Skin epidermis (tissue), 12 donors: ENCODE data around the gene CTXN1.
"Not testable (repeated sequence)": the region's sequence is repeated elsewhere in the genome, so short reads cannot be mapped to it uniquely, and the experiment has no call there.

Source experiments
- H3K27ac ChIP-seq, 21 experiments: fragments of 200-600 bp; sonication (generic) in 11 of 21; one replicate each; pipeline ENCODE4 v1.5.0; 2020; ENCODE audit warnings: mild to moderate bottlenecking in 3 of 21, inconsistent platforms in 2 of 21, moderate library complexity in 2 of 21
- H3K4me3 ChIP-seq, 7 experiments: fragments of 200-600 bp; sonication (generic) in 2 of 7; one replicate each; pipeline ENCODE4 v1.5.0; 2020; ENCODE audit warnings: inconsistent platforms in 2 of 7, mild to moderate bottlenecking in 2 of 7, moderate library complexity in 1 of 7

The CTXN1 gene

GRCh38 chr19:7905859-7906258, 20.1 kb downstream of the CTXN1 start:
- Histone ChIP-seq H3K27ac (no peak overlapping the region), H3K4me3 (no peak overlapping the region)

GRCh38 chr19:7905268-7905667, 20.7 kb downstream of the CTXN1 start:
- H3K4me3 ChIP-seq, result peak overlapping the region in 2 of 7 experiments; percentile 88 to 91
- peak overlapping the region in 1 of 21 experiments; percentile 90 for H3K27ac ChIP-seq

GRCh38 chr19:7904074-7905020, 21.6 kb downstream of the CTXN1 start:
- Histone ChIP-seq H3K27ac (peak overlapping the region; percentile 28 to 95 (median 89)), H3K4me3 (peak overlapping the region; percentile 61 to 91 (median 83))

DNA sequence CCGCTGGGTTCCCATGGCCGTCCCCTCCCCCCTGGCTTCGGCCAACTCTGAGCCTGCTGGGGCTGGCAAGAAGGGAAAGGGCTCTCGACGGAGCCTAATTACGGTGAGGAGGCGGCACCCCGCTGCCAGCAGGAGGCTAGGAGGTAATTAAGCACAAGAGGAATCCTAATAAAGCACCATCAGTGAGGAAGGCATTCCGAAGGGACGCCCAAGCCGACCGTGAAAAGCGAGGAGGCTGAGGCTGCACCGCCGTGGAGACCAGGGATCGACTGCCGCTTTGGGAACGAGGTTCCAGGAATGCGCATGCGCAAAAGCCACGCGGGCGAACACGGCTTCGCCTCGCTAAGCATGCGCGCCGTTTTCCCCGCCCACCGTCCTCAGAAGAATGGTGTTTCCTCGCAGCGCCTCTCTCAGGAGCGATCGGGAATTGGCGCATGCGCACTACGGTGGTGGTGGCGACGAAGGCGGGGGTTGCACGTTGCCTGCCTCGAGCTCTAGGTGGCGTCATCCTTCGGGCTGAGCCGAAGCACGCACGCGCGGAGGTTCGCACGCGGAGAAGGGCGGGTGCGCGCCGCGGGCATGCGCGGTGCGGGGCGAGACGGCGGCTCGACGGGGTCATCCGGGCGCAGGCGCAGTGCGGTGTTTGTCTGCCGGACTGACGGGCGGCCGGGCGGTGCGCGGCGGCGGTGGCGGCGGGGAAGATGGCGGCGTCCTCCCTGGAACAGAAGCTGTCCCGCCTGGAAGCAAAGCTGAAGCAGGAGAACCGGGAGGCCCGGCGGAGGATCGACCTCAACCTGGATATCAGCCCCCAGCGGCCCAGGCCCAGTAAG, 22.5 kb downstream of the CTXN1 start, which contains the start of gene MAP2K7:
MAP2K7 (plus strand) TSS at position 634 of the 830 bp plus-strand sequence; CDS start at position 702, 68 bp downstream.
- peak within 1 kb of the TSS; percentile 61 to 91 (median 83) for H3K4me3 ChIP-seq

DNA sequence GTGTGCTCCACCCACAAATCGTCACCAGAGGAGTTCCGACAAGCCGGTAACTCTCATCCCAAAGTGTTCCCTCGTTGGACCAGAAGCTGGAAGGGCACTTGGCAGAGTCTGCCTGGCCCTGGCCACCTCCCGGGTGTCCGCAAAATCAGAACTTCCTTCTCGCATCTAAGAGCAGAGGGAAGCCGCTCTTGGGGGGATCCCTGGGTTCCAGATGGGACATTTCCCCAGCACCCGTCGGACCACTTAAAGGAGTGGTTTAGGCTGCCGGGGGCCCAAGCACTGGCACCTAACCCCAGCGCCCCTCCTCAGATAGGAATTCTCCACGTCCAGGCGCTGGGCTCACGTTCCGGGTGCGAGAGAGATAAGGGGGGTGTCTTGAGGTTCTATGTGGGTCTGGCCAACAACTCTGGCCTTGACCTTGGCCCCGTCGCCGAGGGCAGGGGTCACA, 23.1 kb downstream of the CTXN1 start:
- H3K4me3 ChIP-seq, result peak overlapping the region; percentile 44 to 88 (median 73)

More for the DNA sequence above, 22.5 kb downstream of the CTXN1 start, which contains the start of gene MAP2K7:
- H3K27ac ChIP-seq, result peak within 1 kb of the TSS; percentile 64 to 95 (median 91)

GRCh38 chr19:7901337-7901736, 24.6 kb downstream of the CTXN1 start:
- H3K4me3 ChIP-seq, result no peak overlapping the region
- peak overlapping the region in 19 of 21 experiments; percentile 31 to 95 (median 87) for H3K27ac ChIP-seq

More for the DNA sequence above, 23.1 kb downstream of the CTXN1 start:
- H3K27ac ChIP-seq, result peak overlapping the region; percentile 64 to 95 (median 90)

- Histone ChIP-seq H3K4me3 (no peak overlapping the region), H3K27ac (peak overlapping the region in 20 of 21 experiments; percentile 31 to 95 (median 82))
These were observed 25.0 kb downstream of the CTXN1 start for GRCh38 chr19:7900931-7901330.

DNA sequence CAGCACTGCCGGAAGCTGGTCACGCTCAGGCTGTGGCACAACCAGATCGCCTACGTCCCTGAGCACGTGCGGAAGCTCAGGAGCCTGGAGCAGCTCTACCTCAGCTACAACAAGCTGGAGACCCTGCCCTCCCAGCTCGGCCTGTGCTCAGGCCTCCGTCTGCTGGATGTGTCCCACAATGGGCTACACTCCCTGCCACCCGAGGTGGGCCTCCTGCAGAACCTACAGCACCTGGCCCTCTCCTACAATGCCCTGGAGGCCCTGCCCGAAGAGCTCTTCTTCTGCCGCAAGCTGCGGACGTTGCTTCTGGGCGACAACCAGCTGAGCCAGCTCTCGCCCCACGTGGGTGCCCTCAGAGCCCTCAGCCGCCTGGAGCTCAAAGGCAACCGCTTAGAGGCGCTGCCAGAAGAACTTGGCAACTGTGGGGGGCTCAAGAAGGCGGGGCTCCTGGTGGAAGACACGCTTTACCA, 25.5 kb downstream of the CTXN1 start:
- peak overlapping the region; percentile 31 to 95 (median 80) for H3K27ac ChIP-seq
- no peak overlapping the region for H3K4me3 ChIP-seq

DNA sequence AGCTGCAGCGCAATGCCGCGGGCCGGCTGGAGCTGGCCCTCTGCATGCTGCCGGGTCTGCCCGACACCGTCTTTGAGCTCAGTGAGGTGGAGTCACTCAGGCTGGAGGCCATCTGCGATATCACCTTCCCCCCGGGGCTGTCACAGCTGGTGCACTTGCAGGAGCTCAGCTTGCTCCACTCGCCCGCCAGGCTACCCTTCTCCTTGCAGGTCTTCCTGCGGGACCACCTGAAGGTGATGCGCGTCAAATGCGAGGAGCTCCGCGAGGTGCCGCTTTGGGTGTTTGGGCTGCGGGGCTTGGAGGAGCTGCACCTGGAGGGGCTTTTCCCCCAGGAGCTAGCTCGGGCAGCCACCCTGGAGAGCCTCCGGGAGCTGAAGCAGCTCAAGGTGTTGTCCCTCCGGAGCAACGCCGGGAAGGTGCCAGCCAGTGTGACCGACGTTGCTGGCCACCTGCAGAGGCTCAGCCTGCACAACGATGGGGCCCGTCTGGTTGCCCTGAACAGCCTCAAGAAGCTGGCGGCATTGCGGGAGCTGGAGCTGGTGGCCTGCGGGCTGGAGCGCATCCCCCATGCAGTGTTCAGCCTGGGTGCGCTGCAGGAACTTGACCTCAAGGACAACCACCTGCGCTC, 26.1 kb downstream of the CTXN1 start:
- Histone ChIP-seq H3K4me3 (no peak overlapping the region), H3K27ac (peak overlapping the region in 20 of 21 experiments; percentile 32 to 95 (median 82))

DNA sequence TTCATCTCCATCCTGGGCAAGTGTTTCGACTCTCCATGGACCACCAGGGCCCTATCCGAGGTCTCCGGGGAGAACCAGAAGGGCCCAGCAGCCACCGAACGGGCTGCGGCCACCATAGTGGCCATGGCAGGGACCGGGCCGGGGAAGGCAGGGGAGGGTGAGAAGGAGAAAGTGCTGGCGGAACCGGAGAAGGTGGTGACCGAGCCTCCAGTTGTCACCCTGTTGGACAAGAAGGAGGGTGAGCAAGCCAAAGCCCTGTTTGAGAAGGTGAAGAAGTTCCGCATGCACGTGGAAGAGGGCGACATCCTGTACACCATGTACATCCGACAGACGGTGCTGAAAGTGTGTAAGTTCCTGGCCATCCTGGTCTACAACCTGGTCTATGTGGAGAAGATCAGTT, 27.0 kb downstream of the CTXN1 start:
- H3K27ac ChIP-seq, result no peak overlapping the region
- no peak overlapping the region for H3K4me3 ChIP-seq

- Histone ChIP-seq H3K27ac (peak overlapping the region in 9 of 21 experiments; percentile 30 to 79 (median 61)), H3K4me3 (no peak overlapping the region)
These were observed 28.6 kb downstream of the CTXN1 start for GRCh38 chr19:7897292-7897691.

DNA sequence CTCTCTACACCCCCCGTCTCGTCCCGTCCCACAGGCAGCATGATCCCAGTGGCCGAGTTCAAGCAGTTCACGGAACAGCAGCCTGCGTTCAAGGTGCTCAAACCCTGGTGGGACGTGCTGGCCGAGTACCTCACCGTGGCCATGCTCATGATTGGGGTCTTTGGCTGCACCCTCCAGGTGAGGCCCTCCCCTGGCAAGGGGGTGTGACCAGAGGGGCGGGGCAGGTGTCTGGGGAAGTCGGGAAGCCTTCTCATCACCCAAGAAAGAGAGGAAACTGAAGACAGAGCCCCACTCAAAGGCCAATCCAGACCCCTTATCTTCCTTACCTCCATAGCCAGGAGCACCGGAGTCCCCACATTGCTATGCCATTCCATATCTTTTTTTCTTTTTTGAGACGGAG, 30.4 kb downstream of the CTXN1 start:
- peak overlapping the region in 4 of 21 experiments; percentile 35 to 59 (median 43) for H3K27ac ChIP-seq
- H3K4me3 ChIP-seq, result no peak overlapping the region

DNA sequence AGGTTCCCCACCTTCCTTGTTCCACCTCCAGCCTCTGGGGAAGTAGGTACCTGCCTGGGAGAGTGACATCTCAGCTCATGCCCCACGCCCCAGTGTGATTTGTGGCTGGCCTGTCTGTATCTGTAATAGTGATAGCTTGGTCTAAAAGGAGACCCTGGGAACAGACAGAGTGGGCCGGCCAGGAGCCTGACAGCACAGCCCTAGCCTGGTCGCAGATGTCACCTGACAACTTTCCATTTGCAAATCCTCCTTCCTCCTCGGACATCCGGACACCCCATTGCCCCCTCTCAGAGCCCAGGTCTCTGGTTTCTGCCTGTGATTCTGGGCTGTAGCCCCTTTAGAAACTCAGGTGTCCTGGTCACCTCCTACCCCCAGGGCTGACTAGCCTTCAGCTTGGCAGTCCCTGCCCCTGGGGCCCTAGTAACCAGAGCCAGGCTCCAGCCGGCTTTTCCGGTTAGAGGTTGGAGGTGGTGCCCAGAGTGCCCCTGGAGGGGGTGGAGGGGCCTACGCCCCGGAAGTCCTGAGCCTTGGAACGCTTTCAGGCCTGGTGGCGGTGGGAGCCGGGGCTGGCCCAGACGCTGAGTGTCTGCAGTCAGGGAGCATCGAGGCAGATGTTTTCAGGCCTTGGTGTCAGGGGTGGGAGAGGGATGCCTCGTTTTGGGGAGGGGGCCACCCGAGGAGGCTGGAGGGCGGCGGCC, 31.2 kb downstream of the CTXN1 start:
- Histone ChIP-seq H3K4me3 (no peak overlapping the region), H3K27ac (peak overlapping the region in 7 of 21 experiments; percentile 35 to 63 (median 43))

DNA sequence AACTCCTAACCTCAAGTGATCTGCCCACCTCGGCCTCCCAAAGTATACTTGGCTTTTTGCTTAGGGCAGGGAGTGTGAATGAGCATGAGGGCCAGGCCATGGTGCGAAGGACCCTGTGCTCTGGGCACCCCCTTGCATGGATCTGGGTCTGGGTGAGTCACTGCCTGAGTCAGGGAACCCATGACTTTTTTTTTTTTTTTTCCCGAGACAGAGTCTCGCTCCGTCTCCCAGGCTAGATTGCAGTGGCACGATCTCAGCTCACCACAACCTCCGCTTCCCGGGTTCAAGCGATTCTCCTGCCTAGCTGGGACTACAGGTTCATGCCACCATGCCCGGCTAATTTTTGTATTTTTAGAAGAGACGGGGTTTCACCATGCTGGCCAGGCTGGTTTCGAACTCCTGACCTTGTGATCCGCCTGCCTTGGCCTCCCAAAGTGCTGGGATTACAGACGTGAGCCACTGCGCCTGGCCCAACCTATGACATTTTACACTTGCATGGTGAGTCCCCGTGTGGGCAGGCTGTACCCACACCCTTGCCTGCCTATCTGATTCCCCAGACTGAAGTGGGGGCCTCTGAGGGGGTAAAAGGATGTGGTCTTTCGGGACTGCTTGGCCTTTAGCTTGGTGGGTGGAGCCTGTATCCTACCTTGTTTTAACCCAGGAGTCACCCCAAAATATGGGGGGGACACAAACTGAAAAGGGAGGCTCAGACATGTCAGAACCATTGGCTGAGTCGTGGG, 32.4 kb downstream of the CTXN1 start:
- not testable (repeated sequence) for H3K27ac ChIP-seq, H3K4me3 ChIP-seq

GRCh38 chr19:7888826-7889217, 37.1 kb downstream of the CTXN1 start:
- Histone ChIP-seq H3K4me3 (peak overlapping the region; percentile 32 to 57 (median 49)), H3K27ac (peak overlapping the region; percentile 14 to 91 (median 80))

DNA sequence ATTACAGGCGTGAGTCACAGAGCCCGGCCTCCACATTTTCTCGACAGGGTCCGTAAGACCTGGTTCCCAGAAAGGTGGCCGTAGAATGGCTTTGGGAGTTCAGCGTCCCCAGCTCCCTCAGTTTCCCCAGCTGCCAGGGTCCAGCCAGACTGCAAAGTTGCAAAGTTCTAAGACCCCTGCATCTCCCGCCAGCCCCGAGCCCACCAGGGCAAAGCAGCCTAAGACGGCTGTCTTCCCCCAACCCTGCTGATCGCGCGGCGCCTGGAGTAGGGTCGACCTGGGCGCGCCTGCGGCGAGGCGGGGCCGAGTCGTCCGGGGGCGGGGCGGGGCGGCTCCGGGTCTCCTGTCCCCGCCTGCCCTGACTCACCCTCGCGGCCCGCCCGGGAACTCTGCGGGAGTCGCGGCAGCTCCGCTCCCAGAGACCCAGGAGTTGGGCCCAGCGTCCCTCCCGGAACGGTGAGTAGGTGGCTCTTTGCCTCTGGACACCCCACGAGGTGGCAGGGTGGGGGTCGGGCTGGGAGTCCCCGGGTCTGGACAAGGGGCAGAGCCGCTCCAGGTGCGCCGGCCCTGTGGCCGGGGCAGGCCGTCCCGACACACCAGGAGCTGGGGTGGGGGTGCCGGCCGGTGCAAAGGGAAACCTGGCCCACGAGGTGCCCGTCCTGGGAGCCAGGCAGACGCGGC, 37.6 kb downstream of the CTXN1 start, which contains the start of gene LRRC8E:
LRRC8E (plus strand) TSS at position 366 of the 681 bp plus-strand sequence. CDS start 7,094 bp downstream, outside the sequence.
- Histone ChIP-seq H3K4me3 (peak within 1 kb of the TSS; percentile 32 to 57 (median 49)), H3K27ac (peak within 1 kb of the TSS; percentile 14 to 91 (median 80))
